ENCODE measurements around the gene TCF7L2.
A peak's percentile ranks its signal among the peaks of the same experiment; 100 is the strongest.

Gene TCF7L2

DNA sequence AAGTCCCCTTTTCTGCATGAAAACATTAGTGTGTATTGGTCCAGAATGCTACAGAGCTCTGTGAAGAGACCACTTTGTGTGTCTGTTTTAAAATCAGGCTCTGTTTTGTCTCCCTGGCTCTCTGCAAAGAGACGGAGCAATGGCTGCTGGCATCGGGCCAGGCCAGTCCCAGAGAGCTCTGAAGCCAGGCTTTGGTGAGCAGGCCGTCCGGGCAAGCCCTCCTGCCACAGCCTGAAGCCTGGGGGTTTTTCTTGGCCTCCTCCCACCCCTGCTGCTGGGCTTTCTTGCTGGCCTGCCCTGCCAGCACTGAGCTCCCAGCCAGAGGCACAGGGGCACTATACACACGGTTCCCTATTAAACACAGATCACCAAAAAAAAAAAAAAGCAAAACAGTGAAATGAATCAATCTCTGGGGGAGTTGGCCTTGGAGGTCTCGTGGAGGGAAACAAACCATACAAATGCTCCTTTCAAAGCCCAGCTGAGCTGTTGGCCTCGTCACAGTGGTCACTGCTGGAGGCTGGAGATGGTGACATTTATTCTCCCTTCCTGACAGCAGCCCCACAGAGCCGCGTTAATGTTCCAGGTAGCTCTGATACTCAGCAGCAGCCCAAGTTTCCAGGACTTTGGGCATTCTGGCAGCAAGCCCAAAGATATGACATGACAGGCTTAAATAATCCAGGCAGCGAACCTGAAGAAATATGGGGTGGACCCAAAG, 237.2 kb downstream of the TCF7L2 start:
- DNase-seq, result peak; percentile 7

DNA sequence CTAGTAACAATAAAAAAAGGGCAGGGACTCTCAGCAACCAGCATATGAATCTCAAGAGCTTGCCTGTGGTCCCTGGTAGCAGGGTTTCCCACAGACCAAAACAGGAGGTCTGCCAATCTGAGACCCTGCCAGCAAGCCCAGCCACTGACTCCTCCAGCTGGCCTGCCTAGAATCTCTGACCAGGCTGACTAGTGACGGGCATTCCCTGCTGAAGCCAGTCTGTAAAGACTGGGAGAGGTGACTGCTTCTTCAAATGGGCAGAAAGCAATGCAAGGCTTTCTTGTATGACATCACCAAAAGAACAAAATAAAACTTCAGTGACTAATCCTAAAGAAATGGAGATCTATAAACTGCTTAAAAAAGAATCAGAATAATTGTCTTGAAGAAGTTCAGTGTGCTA, 249.4 kb downstream of the TCF7L2 start:
- DNase-seq, result no peak

- no peak for DNase-seq
Measured at GRCh38 chr10:113202011-113202410, 252.0 kb downstream of the TCF7L2 start.

DNA sequence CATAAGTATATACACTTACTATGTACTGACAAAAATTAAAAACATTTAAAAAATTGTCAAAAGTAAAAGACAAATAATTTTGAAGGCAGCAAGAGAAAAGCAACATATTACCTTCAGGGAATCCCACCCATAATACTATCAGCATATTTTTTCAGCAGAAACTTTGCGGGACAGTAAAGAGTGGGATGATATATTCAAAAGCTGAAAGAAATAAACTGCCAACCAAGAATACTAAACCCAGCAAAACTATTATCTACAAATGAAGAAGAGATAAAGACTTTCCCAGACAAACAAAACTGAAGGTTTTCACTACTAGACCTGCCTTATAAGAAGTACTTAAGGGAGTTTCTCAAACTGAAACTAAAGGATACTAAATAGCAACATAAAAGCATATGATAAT, 257.9 kb downstream of the TCF7L2 start:
- DNase-seq, result no peak

GRCh38 chr10:113213035-113213434, 263.0 kb downstream of the TCF7L2 start:
- DNase-seq, result no peak

- no peak for DNase-seq
Measured at GRCh38 chr10:113214331-113214730, 264.3 kb downstream of the TCF7L2 start.

GRCh38 chr10:113216102-113216501, 266.1 kb downstream of the TCF7L2 start:
- DNase-seq, result no peak
